HepG2 (cell line): ENCODE data around the gene B3GNT2.

Source experiments
- GPN1 ChIP-seq: sonication (generic); formaldehyde crosslinking; IDR thresholded peaks from 2 replicates; pipeline ENCODE4 v1.5.1; 2020; ENCODE audit warnings: missing genetic modification reagents, borderline replicate concordance
- HMG20A ChIP-seq: IDR thresholded peaks from 2 replicates; pipeline ENCODE4 v1.6.1; 2016; ENCODE audit warnings: borderline replicate concordance
- MAFK ChIP-seq, 2 experiments: IDR thresholded peaks in 1 of 2; conservative IDR thresholded peaks in 1 of 2; 2 replicates each; pipeline ENCODE4 v1.6.1; 2011; ENCODE audit warnings: improper control_type of control experiment in 2 of 2, low read length in 2 of 2
- NFE2L1 ChIP-seq: sonication (generic); formaldehyde crosslinking; IDR thresholded peaks from 2 replicates; pipeline ENCODE4 v1.4.0; 2020; ENCODE audit warnings: missing genetic modification reagents, mild to moderate bottlenecking, borderline replicate concordance
- TBX2 ChIP-seq: sonication (generic); formaldehyde crosslinking; IDR thresholded peaks from 2 replicates; pipeline ENCODE4 v1.5.0; 2020; ENCODE audit warnings: missing genetic modification reagents, mild to moderate bottlenecking, borderline replicate concordance
- ZBTB40 ChIP-seq, 2 experiments: fragments of 450-650 bp in 1 of 2; sonication (generic) in 1 of 2; formaldehyde crosslinking in 1 of 2; IDR thresholded peaks; 2 replicates each; pipeline versions ENCODE4 v1.6.1 to v1.8.0; 2016 to 2022; ENCODE audit warnings: antibody characterized with exemption in 1 of 2, mild to moderate bottlenecking in 1 of 2, missing genetic modification reagents in 1 of 2
- ZNF432 ChIP-seq: sonication (generic); formaldehyde crosslinking; IDR thresholded peaks from 2 replicates; pipeline ENCODE4 v1.5.0; 2020; ENCODE audit warnings: missing genetic modification reagents, mild to moderate bottlenecking, borderline replicate concordance
- ZNF557 ChIP-seq: sonication (generic); formaldehyde crosslinking; IDR thresholded peaks from 2 replicates; pipeline ENCODE4 v1.4.0; 2020; ENCODE audit warnings: missing genetic modification reagents
- ZNF766 ChIP-seq: sonication (generic); formaldehyde crosslinking; IDR thresholded peaks from 2 replicates; pipeline ENCODE4 v1.5.0; 2020; ENCODE audit warnings: missing genetic modification reagents, borderline replicate concordance
- ZNF768 ChIP-seq: sonication (generic); formaldehyde crosslinking; IDR thresholded peaks from 2 replicates; pipeline ENCODE4 v1.4.0; 2020; ENCODE audit warnings: missing genetic modification reagents
- ZNF781 ChIP-seq: sonication (generic); formaldehyde crosslinking; IDR thresholded peaks from 2 replicates; pipeline ENCODE4 v1.5.1; 2020; ENCODE audit warnings: borderline replicate concordance, mild to moderate bottlenecking, missing genetic modification reagents; ENCODE audit errors: not compliant biosample characterization
- ZNF792 ChIP-seq: IDR thresholded peaks from 2 replicates; pipeline ENCODE4 v1.6.1; 2016

- no peak for TF ChIP-seq ZNF792
- no peak for TF ChIP-seq ZBTB40 (IDR thresholded peaks at IDR 0.05)
- no peak for TF ChIP-seq ZBTB40 (CRISPR knock-in tag; IDR thresholded peaks at IDR 0.05)
- TF ChIP-seq MAFK (conservative IDR thresholded peaks at IDR 0.05 in 1 of 2, IDR thresholded peaks at IDR 0.05 in 1 of 2; ENCODE audit: low read length in 2 of 2), result no peak
- TF ChIP-seq ZNF781 (CRISPR knock-in tag), result no peak
- TF ChIP-seq ZNF766 (CRISPR knock-in tag), result no peak
- TF ChIP-seq GPN1 (CRISPR knock-in tag), result no peak
- TF ChIP-seq ZNF557, result no peak
- TF ChIP-seq ZNF432, result no peak
- TF ChIP-seq HMG20A (CRISPR knock-in tag), result no peak
- TF ChIP-seq NFE2L1 (CRISPR knock-in tag), result no peak
- TF ChIP-seq TBX2 (CRISPR knock-in tag), result no peak
- no peak for TF ChIP-seq ZNF768
These were observed 17.1 kb upstream of the B3GNT2 start for GRCh38 chr2:62178741-62179271.
